G401.6 (cell line): ENCODE data around the gene CAAP1.
A peak's percentile ranks its signal among the peaks of the same experiment; 100 is the strongest.
"Not testable (repeated sequence)": the region's sequence is repeated elsewhere in the genome, so short reads cannot be mapped to it uniquely, and the experiment has no call there.

Experiments
- FAIRE-seq: peaks from 2 replicates; lab custom pipeline; 2012; peaks lifted over from hg19 to GRCh38; lab: Jason Lieb, UNC

Gene CAAP1, protein sequence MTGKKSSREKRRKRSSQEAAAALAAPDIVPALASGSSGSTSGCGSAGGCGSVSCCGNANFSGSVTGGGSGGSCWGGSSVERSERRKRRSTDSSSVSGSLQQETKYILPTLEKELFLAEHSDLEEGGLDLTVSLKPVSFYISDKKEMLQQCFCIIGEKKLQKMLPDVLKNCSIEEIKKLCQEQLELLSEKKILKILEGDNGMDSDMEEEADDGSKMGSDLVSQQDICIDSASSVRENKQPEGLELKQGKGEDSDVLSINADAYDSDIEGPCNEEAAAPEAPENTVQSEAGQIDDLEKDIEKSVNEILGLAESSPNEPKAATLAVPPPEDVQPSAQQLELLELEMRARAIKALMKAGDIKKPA

DNA sequence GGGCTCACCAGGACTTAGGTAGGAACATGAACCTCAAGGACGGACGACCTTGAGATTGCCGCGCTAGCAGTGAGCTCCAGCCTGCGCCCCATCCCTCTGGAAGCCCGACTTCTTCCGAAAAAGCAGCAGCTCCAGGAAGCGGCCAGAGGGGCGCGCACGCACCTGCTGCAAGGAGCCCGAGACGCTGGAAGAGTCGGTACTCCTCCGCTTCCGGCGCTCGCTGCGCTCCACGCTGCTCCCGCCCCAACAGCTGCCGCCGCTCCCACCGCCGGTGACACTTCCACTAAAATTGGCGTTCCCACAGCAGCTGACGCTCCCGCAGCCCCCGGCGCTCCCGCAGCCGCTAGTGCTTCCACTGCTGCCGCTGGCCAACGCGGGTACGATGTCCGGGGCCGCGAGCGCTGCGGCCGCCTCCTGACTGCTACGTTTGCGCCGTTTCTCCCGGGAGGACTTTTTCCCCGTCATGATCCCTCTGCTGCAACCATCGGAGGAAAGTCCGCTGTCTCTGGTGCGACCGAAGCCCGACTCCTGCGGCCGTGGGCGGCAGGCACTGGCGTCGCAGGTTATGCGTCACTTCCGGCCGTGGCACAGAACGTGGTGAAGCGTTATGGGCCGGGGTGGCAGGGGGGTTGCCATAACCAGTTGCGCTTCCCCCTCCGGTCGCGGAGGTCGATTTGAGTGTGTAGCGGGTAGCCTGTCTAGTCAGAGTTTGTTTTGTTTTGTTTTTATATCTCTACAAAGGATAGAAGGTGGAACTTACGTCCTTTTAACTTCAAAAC is at the start of gene CAAP1:
Gene CAAP1 (minus strand): TSS at position 552 of the 779 bp plus-strand sequence. CDS start 87 bp downstream, at position 465.
- peak; percentile 91 for FAIRE-seq

DNA sequence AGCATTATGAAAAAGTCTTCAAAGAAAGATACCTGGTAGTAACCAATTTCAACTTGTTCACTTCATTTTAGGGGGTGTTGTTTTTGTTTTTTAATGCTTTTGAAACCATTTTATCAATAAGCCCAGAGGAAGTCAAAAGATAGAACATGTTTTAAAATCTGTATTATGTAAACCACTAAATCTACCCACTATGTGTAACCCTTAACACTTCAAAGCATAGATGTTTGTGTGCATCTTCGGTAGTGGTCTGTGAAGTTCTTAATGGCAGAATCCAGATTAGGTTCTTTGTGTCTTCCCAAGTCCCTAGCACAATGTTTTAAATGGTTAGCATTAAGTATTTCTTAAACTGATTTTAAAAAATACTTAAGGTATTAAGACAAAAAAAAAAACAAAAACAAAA is 48.2 kb upstream of the CAAP1 start:
- FAIRE-seq: no peak

DNA sequence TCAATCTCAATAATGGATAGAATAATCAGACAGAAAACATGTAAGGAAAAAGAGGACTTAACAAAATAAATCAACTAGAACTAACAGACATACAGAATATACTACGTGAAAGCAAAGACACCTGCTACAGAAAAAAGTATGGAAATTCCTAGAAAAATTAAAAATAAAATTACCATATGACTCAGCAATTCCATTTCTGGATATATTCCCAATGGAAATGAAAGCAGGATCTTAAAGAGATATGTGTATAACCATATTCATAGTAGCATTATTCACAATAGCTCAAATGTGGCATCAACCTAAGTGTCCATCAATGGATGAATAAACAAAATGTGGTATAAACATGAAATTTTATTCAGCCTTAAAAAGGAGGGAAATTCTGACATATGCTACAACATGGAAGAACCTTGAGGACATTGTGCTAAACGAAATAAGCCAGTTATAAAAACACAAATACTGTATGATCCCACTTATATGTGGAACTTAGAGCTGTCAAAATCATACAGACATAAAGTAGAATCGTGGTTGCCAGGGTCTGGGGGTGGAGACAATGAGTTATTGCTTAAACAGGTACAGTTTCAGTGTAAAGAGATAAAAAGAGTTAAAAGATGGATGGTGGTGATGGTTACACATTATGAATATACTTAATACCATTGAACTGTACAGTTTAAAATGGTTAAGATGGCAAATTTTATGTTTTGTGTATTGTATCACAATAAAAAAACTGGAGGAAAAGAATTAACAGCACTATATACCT is 47.5 kb upstream of the CAAP1 start:
- no peak for FAIRE-seq

DNA sequence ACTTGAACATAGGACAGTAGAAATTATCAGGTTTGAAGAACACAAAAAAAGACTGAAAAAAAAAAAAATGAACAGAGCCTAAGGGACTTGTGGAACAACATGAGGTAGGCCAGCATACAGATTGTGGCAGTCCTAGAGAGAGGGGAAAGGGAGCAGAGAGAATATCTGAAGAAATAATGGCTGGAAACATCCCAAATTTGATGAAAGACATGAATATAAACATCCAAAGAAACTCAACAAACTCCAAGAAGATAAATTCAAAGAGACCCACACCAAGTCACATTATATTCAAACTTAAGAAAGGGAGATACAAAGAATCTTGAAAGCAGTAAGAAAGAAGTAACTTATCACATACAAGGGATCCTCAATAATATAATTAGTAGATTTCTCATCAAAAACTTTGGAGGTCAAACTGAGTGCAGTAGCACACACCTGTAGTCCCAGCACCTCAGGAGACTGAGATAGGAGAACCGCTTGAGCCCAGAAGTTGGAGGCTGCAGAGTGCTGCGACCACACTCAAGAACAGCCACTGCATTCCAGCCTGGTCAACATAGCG is 45.3 kb upstream of the CAAP1 start:
- FAIRE-seq: no peak

DNA sequence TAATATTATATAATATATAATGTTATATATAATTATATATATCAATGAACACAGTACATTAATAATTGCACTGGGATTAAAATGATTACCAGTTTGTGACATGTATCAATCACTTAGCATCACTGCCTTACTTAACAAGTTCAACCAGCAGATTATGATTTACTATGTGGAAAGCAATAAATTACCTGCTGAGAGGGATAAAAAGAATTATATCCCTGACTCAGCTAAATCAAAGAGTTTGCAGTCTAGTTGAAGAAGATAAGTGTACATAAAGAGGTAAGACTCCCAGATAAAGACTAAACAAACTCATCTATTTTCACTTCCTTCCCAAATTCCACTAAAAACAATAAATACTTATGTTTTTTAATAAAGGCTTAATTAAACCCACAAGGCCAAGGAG is 43.2 kb upstream of the CAAP1 start:
- FAIRE-seq: peak; percentile 30

DNA sequence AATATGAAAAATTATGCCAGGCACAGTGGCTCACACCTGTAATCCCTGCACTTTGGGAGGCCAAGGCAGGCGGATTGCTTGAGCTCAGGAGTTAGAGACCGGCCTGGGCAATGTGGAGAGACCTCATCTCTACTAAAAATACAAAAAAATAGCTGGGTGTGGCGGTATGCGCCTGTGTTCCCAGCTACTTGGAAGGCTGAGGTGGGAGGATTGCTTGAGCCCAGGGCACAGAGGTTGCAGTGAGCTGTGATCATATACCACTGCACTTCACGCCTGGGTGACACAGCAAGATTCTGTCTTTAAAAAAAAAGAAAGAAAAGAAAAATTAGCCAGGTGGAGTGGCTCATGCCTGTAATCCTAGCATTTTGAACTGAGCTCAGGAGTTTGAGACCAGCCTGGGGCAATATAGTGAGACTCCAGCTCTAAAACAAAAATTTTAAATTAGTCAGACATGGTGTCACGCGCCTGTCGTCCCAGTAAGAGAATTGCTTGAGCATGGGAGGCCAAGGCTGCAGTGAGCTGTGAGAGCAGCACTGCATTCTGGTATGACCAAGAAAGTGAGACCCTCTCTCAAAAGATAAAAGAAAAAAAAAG is 36.4 kb upstream of the CAAP1 start:
- no peak for FAIRE-seq

DNA sequence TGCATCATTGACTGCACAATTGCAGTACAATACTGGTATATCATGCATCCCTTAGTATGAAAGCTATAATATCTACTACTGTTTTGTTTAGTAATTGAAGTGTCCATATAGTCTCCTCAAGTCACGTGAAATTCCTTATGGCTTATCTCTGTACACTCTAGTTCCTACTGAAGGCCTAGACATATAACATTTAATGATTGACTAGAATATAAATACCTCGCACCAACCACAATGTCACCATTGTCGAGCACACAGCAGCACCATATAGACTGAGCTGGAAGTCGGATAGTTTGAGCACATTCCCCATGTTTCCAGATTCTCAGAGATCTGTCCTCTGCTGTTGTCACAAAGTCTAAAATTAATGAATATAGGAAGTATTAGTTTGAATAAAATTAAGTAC is 33.0 kb upstream of the CAAP1 start:
- no peak for FAIRE-seq

DNA sequence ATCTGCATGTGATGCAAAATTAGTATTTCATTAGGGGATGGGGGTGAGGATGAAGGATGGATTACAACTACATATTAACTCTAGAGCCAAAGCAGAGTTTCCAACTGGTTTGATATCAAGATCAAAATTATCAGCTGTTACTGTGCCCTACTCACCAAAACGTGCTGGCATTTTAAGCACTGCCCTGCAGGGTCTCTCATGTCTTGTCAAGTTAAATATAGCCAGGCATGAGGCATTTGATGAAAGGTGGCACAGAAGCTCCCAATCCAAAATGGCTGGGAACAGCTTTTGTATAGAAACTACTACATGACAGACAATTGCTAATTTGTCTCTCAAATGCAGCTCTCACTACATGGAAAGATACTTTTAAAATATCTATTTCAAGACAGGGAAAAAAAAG is 27.1 kb upstream of the CAAP1 start:
- no peak for FAIRE-seq

DNA sequence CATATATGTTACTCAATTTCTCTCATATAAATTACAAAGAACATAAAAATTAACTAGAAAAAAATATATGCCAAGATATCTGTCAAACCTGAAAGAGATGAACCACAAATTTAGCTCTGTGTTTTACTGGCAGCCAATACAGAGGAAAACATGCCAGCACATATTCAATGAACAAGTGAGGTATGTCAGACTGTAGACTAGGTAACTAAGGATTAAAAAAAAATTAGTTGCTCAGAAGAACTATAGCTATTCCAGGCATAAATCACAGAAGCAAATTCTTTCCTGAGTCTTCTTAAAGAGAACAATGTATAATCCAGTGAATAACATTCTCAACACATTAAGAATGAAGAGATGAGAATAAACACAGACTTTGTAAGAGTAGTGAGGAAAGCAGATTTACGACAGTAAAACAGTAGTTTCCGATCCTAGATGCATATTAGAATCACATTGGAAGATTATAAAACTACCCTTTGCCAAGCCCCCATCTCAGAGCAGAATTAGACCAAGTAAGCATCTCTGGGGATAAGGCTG is 20.6 kb upstream of the CAAP1 start:
- FAIRE-seq: no peak

DNA sequence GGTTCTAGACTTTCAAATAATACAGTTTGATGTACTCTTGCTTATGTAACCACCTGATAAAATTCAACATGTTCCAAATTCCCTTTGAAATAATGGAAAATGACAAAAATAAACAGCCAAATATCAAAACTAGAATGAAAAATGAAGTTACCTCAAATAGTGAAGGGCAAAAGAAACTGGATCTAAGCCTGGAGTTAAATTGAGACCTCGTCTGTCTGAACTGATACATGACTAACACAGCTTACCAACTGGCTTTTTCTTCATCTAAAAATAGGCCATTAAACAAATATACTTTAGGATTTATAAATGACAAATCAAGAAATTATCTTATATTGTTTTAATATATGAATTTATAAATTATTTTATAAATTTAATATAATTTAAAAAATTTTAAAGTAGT is 12.1 kb upstream of the CAAP1 start:
- FAIRE-seq: peak; percentile 73

DNA sequence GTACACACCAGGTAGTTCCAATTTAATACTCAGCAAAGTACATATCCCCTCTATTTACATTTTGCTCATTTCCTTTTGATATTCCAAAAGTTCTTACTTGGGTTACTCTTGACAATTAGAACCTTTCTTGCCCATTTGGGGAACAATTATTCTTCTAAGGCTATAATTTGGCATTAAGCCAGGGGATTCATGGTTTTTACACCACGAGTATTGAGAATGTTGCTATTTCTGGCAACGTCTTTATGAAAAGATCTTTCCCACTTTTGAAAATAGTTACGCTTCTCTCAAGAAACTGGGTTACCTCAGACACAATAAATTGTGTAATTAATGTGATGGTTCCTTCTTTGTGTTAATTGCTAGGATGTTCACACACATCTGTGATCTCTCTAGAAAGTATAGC is 11.5 kb upstream of the CAAP1 start:
- FAIRE-seq: no peak

DNA sequence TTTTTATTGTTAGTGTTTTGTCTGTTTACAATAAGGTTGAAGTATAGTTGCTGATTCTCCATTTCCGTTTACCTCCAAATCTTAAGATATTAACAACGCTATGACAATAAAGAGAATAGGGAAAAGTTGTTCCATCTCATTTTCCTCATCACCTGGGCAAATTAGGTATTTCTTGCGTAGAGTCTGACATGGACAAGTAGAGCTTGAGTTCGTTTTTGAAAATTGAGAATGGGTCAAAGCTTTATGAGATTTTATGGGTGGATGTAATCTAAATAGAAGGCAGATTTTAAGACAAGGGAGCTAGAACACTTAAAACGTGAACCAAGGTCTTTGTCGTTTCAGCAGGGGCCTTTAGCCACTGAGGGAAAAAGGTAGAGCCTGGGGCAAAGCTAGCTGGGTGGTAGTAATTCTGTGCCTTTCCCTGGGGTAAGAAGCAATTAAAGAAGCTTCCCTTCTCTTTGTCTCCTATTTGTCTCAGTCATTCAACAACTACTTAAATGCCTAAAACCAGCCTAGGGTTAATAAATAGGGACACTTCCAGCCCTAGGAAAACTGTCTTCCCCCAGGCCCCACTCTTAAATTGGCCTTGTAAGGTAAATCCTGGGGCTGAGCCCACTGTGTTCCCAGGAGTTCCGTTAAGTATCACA is 551 bp upstream of the CAAP1 start:
- FAIRE-seq: no peak

DNA sequence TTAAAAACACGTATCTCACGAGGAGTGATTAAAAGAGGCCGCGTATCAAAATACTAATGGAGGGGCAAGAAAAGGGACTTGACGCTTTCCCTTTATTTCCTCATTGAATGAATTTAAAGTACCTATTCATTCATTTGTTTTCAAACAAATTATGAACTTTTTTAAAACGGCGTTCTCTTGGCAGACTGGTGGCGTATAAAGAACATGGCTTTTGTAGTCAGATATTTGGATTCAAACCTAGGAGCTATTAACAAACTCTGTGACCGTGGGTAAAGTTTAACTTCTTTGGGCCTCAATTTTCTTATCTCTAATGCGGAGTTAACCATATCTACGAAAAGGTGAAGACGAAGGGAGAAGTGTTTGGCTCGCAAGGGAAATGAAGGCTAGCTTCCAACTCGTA is 876 bp downstream of the CAAP1 start:
- no peak for FAIRE-seq

DNA sequence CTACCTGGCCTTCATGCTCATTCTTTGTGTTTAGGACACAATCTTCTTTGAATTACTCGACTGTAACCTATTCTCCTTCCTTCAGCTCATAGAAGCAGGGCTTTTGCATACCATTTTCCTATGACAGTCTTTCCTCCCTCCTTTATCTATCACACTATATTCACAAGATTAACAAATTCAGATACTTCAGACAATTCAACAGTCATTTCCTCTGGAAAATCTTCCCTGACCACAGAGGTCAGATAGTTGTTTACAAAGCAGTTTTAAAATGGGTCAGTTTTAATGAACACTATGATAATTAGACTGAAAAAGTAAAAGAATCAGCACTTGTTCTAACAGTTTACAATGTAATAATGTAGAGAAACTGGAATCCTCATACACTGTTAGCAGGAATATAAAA is 4.3 kb downstream of the CAAP1 start:
- no peak for FAIRE-seq

DNA sequence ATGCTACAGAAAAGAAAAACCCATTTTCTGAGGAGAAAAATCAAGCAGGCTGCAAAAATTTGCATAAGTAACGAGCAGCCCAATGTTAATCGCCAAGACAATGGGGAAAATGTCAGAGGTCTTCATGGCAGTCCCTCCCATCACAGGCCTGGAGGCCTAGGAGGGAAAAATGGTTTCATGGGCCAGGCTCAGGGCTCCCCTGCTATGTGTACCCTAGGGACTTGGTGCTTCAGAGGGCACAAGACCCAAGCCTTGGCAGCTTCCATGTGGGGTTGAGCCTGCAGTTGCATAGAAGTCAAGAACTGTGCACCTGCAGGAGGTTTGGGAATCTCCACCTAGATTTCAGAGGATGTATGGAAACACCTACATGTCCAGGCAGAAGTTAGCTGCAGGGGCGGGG is 10.4 kb downstream of the CAAP1 start:
- no peak for FAIRE-seq

DNA sequence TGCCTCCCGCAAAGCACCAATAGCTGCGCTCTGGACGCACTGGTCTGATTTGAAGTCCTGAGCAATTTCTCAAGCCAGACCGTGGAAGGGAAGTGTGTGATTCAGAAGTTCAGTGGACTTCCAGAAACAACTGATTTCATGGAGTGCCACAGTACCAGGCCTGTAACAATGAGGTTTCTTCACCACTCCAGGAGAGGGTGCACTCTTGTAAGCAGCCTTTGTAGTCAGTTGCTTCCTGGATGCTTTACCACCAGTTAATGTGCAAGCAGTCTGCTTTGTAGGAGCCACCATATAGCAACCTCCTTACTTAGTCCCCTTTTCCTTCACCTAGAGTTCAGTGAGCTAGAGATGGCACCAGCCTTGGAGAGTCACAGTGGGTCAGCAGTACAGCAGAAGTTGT is 12.3 kb downstream of the CAAP1 start:
- FAIRE-seq: no peak

DNA sequence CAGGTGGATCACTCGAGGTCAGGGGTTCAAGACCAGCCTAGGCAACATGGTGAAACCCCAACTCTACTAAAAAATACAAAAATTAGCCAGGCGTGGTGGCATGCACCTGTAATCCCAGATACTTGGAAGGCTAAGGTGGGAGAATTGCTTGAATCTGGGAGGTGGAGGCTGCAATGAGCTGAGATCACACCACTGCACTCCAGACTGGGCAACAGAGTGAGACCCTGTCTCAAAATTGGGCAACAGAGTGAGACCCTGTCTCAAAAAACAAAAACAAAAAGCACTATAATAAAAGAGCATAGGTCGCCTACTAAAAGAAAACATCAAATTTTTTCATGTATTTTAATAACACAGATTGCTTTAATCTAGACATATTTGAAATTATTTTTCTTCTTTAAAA is 17.4 kb downstream of the CAAP1 start:
- not testable (repeated sequence) for FAIRE-seq

DNA sequence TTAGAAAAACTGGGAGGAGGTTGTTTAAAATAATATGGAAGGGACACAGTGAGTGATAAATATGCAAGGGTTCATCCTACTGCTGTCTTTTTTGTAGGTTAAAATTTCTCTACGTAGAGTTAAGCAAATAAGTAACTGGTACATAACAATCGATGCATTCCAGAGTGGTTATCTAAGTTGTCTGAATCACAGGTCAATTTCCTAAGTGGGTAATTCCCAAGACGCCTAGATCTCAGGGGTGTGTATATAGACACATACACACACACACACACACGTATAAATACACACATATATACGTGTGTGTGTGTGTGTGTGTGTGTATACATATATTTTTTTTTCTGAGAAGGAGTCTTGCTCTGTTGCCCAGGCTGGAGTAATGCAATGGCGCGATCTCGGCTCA is 22.3 kb downstream of the CAAP1 start:
- FAIRE-seq: no peak

DNA sequence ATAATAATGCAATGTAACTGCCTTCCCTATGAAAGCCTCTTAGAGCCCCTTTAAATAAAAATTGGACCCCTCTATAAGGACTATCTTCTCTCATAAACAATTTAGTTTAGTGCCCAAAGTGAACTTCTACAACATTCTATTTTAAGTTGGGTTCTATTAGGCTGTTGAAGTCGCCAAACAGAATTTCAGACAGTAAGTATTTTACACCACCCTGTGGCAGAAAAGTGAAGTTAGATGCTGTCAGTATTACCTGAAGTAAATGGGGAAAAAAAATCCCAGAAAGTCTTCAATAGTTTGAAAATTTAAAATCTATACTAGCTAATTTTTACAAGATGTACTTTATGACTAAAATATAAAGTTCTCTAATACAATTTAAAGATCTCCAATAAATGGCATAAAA is 29.5 kb downstream of the CAAP1 start:
- peak; percentile 96 for FAIRE-seq

DNA sequence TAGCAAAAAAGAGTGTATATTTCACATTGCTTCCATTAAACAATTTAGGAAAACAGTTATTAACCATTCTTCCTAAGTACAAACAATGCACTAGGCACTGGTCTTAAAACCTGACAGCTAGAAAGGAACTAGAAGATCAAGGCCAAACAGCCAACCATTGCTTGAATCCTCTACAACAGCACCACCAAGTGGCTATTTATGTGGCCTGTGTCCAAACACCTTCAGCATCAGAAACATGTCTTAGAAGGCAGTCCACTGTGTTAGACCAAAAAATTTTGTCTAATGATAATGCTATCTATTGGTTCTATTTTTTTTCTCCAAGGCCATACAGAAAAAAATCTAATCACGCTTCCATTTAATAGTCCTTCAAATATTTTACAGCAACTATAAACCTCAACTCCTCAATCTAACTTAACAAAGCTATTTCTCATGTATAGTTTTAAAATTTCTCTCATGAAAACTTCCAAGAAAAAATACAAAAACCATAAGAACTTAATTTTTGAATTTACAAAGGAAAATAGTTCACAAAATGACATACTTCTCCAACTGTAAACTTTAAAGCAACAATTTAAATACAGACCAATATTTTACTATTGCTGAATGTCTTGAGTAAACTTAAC is 36.1 kb downstream of the CAAP1 start:
- peak; percentile 89 for FAIRE-seq

DNA sequence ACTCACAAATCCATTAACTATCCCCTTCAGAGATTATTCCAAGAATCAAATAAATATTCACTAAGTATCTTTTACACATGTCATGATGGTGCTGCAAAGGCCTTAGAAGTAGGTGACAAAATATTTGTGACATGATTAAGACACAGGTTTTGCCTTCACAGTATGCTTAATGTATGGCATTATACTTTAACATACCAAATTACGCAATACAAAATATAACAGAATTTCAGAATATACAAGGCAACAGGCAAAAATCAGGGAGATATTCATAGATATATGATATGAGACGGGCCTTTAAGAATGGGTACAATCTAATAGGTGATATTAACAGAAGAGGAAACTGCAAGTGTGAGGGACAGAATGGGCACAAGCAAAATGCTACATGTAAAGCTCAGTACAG is 41.6 kb downstream of the CAAP1 start:
- no peak for FAIRE-seq
